CD4-positive, alpha-beta T cell treated with Interleukin-21 for 1 hour (primary cell): ENCODE measurements around the gene TSPAN4.
A peak's percentile ranks its signal among the peaks of the same experiment; 100 is the strongest.

Source experiments
- DNase-seq: peaks from one replicate; pipeline ENCODE4 v3.0.0-alpha.2; 2020

The TSPAN4 gene

GRCh38 chr11:837189-837989 lies 5.3 kb upstream of the TSPAN4 start:
- DNase-seq = no peak

- no peak for DNase-seq
Observed at GRCh38 chr11:837990-838307, 4.7 kb upstream of the TSPAN4 start.

GRCh38 chr11:838441-839279 lies 4.0 kb upstream of the TSPAN4 start:
- DNase-seq = no peak

- DNase-seq = no peak
Observed at GRCh38 chr11:839280-839623, 3.4 kb upstream of the TSPAN4 start.

GRCh38 chr11:839875-840617 lies 2.6 kb upstream of the TSPAN4 start:
- no peak for DNase-seq

- DNase-seq = no peak
Observed at GRCh38 chr11:841981-842369, 677 bp upstream of the TSPAN4 start.

- DNase-seq = no peak
Observed at GRCh38 chr11:843086-843734, 558 bp downstream of the TSPAN4 start.

- DNase-seq = no peak
Observed at GRCh38 chr11:843818-844692, 1.4 kb downstream of the TSPAN4 start.

- DNase-seq = no peak
Observed at GRCh38 chr11:844693-845644, 2.3 kb downstream of the TSPAN4 start.

GRCh38 chr11:845872-846495 lies 3.3 kb downstream of the TSPAN4 start:
- no peak for DNase-seq

GRCh38 chr11:846496-847098 lies 3.9 kb downstream of the TSPAN4 start:
- no peak for DNase-seq

- no peak for DNase-seq
Observed at GRCh38 chr11:847876-848275, 5.2 kb downstream of the TSPAN4 start.

GRCh38 chr11:848380-848931 lies 5.8 kb downstream of the TSPAN4 start:
- DNase-seq = peak; percentile 71

GRCh38 chr11:849104-849824 lies 6.6 kb downstream of the TSPAN4 start:
- peak; percentile 42 for DNase-seq

- DNase-seq = no peak
Observed at GRCh38 chr11:849951-850774, 7.5 kb downstream of the TSPAN4 start.

GRCh38 chr11:850775-851763 lies 8.4 kb downstream of the TSPAN4 start:
- no peak for DNase-seq

GRCh38 chr11:852762-853161 lies 10.1 kb downstream of the TSPAN4 start:
- no peak for DNase-seq
